ENCODE measurements around the gene ADCY3.

DNA sequence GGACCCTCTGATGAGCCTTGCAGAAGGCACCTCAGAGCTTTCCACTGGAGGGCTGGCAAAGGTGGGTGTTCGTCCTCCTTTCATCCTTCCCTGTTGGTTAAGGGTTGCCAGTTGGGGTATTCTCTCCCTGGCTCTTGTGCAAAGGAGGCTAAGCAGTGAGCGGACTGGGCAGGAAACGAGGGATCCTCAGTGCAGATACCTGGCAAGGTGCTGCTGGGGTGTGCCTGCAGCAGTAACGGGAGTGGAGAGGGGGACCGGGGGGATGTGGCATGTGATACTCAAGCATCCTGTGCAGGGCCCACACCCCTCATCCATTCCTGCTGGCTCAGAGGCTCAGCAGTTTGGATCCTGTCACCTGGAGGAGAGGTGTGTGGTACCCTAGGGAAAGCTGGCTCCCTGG, 4.2 kb upstream of the ADCY3 start:
- TF ChIP-seq, protein P1, sequence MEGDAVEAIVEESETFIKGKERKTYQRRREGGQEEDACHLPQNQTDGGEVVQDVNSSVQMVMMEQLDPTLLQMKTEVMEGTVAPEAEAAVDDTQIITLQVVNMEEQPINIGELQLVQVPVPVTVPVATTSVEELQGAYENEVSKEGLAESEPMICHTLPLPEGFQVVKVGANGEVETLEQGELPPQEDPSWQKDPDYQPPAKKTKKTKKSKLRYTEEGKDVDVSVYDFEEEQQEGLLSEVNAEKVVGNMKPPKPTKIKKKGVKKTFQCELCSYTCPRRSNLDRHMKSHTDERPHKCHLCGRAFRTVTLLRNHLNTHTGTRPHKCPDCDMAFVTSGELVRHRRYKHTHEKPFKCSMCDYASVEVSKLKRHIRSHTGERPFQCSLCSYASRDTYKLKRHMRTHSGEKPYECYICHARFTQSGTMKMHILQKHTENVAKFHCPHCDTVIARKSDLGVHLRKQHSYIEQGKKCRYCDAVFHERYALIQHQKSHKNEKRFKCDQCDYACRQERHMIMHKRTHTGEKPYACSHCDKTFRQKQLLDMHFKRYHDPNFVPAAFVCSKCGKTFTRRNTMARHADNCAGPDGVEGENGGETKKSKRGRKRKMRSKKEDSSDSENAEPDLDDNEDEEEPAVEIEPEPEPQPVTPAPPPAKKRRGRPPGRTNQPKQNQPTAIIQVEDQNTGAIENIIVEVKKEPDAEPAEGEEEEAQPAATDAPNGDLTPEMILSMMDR (conservative IDR thresholded peaks at IDR 0.05; ENCODE audit: low read depth, low read length): no peak
- TF ChIP-seq POLR2A (IDR thresholded peaks at IDR 0.05; ENCODE audit: low read depth, low read length) (no peak), RAD21 (IDR thresholded peaks at IDR 0.05; ENCODE audit: low read length) (no peak), FOS (IDR thresholded peaks at IDR 0.05; ENCODE audit: low read depth, low read length) (no peak), MAFK (IDR thresholded peaks at IDR 0.05; ENCODE audit: low read depth, low read length) (no peak), MXI1 (IDR thresholded peaks at IDR 0.05; ENCODE audit: borderline replicate concordance, low read depth, low read length) (no peak)
- TF ChIP-seq, protein P2, sequence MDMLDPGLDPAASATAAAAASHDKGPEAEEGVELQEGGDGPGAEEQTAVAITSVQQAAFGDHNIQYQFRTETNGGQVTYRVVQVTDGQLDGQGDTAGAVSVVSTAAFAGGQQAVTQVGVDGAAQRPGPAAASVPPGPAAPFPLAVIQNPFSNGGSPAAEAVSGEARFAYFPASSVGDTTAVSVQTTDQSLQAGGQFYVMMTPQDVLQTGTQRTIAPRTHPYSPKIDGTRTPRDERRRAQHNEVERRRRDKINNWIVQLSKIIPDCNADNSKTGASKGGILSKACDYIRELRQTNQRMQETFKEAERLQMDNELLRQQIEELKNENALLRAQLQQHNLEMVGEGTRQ (IDR thresholded peaks at IDR 0.05; ENCODE audit: low read depth, low read length): no peak
- TF ChIP-seq, protein P3, sequence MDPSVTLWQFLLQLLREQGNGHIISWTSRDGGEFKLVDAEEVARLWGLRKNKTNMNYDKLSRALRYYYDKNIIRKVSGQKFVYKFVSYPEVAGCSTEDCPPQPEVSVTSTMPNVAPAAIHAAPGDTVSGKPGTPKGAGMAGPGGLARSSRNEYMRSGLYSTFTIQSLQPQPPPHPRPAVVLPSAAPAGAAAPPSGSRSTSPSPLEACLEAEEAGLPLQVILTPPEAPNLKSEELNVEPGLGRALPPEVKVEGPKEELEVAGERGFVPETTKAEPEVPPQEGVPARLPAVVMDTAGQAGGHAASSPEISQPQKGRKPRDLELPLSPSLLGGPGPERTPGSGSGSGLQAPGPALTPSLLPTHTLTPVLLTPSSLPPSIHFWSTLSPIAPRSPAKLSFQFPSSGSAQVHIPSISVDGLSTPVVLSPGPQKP (IDR thresholded peaks at IDR 0.05; ENCODE audit: borderline replicate concordance, low read depth, low read length): no peak

All from IMR-90 (cell line).